ENCODE data around the gene SOX1.

Gene SOX1

DNA sequence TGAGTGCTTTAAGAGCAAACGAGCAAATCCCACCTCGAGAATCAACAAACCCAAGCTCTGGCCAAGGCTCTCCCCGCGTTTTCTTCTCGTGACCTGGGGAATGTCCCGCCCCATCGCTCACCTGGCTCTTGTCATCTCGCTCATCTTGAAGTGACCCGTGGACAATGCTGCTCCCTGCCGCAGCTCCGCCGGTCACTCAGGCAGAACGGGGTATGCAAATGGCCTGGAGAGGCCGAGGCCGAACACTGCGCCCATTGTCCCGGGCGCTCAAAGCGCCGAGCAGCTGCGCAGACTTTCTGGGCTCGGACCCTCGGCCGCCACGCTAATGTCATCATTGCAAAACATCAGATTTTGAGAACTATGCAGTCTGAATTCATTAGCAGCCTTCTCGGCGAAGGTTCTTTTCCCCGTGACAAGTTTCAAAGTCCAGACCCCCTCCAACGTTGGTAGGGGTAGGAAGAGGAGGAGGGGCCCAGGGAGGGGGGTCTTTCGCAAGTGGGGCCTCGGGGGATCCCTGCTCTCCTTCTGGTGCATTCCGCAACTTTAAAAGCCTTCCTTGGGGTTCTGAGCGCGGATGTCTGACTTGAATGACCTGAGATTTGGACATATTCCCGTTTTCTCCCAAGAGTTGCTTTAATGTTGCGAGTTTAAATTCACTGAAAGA is 39.7 kb downstream of the SOX1 start:
- no peak for DNase-seq (ENCODE audit: low read depth in 3 of 3)

DNA sequence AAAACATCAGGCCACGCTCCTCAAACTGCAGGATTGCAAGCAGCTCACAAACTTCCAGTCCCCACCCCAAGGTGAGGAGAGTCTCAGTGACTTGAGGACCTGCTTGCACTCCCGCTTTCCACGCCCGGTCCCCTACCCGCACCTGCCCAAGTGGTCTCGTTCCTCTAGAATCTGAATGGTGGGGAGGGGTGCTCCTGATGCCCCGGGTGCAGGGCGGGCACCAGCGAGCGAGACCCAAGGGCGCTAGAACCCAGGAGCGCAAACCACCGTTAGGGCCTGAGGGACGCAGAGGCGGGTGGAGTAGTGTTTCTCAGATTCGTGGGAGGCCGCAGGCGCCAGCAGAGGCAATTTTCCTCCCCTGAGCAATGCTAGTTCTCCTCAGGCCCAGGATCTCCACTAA is 40.3 kb downstream of the SOX1 start:
- DNase-seq (ENCODE audit: low read depth in 3 of 3) = no peak

DNA sequence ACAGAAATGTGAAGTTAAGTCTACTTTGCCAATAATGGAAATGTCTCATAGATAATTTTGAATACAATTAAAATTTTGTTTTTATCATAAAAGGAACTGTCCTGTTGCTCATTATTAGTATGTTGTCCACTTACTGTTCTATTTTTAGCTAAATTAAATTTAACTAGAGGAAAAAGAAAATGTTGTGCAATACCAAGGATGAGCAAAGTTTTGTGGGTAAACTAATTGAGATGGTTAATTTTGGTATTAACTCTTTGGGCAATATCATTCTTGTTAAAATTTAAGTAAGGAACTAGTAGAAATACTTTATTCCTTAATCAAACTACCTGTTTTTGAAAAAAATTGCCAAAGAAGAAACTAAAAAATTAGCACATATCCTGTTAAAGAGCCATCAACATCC is 43.5 kb downstream of the SOX1 start:
- no peak for DNase-seq (ENCODE audit: low read depth in 3 of 3)

DNA sequence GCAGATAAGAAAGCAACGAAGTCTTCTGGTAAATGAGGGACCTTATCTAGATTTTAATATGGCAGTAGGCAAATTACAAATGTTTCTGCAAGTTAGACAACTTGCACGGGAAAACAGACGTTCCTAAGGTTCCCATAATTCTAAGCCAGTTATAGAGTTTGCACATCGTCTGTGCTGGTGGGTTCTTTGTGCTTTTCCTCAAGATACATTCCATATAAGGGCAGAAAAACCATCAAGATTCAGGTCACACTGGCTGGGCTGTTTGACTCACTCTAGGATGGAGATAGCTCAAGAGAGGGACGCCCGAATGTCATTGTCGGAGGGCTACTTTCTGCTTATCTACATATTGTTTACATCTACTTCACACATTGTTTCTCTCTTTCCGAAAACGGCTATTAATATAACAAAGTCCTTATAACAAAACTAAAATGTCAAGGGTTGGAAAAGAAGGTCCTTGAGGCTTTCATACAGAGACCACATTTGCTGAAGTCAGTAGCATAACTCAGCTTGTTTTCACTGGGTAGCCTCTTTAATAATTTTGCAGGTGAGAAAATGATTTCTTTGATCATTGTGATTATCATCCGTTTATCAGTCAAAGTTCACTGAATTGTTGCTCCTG is 44.4 kb downstream of the SOX1 start:
- no peak for DNase-seq (ENCODE audit: low read depth in 3 of 3)

DNA sequence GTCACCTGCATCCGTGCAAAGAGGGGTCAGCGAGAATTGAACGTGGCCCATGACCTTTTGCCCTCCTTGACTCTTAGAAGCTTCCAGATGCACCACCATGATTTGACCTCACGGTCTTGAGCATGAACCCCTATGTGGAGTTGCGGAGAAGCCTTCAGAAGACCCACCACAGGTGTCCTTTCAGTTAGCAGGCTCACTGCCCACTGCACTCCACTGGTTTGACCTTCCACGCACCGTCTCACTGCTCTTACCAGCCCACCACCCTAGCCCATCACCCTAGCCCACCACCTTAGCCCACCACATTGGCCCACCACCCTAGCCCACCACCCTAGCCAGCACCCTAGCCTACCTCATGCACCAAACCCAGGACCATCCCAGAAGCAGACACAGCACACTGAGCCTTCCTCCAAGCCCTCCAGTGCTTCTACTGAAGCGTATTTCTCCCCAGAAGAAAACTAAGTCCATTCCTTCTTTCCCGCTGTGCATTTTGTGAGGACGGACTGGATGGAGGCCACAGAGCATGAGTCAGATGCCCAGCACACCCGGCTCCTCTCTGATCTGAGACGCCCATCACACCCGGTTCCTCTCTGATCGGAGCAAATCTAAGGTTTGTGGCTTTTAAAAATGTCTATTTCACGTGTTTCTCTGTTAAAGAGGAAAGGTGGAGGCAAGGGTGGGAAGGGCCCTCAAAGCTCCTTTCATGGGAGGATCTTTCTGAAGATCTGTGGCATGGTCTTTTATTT is 45.8 kb downstream of the SOX1 start:
- DNase-seq (ENCODE audit: low read depth in 3 of 3) = no peak

DNA sequence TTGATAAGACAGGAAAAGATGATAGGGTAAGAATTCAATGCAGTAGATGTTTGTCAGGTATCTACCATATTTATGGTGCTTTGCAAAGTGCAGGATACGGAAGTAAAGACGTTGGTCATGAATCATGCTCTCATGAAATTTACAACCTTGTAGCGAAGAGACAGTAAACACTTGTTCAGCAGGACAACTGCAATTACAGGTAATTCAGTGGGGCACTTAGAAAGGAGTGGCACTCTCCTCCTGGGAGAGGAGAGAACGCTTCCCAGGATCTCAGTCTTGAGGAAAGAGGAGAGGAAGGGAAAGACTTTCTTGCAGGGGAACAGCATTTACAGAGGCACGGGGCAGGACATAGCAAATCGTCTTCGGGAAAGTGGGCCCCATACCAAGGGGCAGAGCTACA is 46.4 kb downstream of the SOX1 start:
- no peak for DNase-seq (ENCODE audit: low read depth in 3 of 3)

DNA sequence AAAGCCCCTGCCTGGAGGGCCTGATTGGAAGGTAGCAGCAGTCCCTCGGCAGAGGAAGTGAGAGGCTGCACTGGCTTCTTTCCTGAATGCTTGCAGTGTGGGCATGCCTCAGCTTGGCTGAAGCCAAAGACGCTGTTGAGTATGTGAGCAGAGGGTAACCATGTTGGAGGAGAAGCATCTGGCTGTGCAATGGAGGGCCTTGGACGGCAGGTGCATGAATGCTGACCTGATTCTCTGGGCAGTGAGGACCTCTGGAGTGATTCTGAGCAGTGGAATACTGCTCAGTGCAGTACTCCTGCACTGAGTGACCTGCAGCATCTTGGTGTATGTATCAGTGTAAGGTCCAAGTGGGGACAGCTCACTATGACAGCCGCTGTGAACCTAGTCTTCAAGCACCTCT is 46.9 kb downstream of the SOX1 start:
- no peak for DNase-seq (ENCODE audit: low read depth in 3 of 3)

DNA sequence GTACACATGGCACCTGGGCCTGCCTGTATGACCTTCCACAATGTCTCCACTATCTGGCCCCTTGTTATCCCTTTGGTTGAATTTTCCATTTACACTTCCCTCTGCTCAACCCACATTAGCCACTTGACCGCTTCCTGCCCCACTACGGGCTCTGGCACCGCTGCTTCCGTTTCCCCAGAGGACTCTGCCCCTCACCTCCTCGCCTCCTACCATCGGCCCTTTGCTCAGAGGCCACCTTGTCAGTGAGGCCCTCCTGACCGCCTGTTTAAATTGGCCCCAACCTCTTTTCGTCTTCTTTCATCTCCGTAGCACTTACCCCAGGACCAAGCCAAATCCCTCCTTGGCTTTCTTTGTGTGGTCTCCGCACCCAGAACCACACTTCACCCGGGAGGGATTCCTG is 47.4 kb downstream of the SOX1 start:
- DNase-seq (ENCODE audit: low read depth in 3 of 3) = no peak

DNA sequence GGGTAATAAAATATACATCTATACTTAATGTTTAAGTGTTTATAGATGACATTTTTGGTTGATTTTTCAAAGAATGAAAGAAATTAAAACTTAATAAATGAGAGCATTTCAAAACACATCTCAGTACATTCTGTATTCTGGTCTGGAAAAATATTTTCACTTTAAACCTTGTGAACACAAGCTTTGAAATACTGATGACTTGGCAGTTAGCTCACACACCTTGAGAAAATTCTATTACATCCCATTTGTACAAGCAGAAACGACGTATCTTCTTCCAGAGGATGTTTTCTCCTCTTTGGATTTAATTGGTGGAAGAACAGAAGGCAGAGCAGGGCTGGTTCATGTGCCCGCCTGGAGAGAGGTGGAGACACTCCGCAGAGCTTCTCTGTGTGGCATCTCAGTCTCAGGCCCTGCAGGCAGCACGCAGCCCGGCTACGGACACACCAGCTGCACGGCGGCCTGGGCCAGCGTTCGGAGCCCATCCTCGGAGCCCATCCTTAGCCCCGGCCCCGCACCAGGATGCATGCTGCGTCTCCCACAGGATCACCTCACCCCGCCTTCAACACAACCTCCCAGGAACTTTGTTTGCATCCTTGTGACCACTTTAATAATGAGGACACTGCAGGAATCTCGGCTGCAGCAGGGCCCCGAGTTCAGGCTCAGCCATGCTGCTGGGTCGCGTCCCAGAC is 48.6 kb downstream of the SOX1 start:
- DNase-seq (ENCODE audit: low read depth in 3 of 3) = no peak

DNA sequence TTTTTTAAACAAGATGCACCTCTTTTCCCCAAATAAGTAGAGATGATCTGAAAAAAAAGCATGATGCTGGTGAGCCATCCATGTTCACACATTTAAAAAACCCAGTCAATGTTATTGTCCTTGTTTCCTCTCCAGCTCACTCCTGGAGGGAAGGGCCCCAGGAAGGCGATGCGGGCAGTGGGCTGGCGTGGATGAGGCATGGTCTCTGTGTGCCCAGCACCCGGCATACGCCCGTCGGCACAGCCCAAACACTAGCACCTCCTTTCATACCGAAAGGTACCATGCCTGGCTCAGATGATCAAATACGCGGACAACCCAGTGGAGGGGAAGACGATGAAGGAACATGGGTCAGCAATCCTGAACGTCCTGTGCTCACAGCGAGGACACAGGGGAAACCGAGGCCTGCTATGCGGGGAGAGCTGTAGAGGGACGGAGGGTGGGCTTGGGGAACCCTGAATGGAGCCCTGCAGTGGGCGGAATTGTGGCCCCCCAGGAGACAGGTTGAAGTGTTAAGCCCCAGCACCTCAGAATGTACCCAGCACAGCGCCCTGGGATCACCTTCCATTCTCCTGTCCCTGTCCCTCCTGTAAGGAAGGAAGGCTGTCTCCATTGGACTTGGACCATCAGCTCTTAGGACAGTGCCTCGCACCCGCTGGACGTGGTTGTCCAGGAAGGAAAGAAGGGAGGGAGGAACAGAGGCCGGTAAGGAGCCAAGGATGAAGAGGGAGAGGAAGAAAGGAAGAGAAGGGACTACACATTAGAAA is 49.4 kb downstream of the SOX1 start:
- no peak for DNase-seq (ENCODE audit: low read depth in 3 of 3)

DNA sequence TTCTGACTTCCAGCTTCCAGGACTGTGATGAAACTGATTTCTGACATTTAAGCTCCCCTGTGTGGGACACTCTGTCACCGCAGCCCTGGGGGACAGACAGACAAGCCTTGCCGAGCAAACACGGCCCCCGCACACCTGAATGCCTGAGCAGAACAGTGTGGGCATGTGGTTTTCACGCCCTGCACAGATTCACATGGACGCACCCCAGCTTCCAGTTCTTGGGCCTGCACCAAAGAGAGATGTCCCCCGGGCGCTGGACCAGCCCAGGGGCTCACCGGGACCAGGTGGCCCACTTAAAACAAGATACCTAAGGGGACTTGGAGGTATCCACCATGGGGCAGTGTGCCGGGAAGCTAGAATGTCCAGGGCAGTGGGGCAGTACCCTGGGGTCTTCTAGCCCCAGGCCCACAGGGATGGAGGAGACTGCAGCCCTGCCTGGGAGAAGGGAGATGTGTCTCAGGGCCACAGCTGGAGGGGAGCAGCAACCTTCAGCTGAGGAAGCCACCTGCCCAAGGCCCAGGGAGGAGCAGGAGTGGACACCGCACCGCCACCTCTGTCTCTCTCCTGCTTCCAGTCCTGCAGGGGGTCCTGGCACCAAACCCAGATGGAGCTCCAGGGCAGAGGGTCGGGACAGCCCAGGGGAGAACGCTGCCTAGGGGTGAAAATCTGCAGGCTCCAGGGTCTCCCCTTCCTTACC is 50.5 kb downstream of the SOX1 start:
- no peak for DNase-seq (ENCODE audit: low read depth in 3 of 3)

DNA sequence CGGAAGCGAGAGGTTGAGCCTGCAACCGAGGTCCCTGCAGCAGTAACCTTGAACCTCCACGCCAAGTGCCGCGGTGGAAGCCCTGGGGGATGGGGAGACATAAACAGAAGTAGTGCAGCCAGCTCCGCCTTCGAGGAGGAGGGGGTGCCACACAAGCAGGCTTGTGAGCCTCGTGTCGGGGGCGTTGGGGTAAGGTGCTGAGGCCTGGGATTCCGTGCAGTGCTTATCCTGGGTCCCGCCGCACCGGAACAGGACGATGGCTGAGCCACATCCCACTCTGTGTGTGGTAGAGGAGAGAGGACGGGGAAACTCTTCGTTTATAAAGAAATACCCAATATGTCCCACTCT is 51.0 kb downstream of the SOX1 start:
- DNase-seq (ENCODE audit: low read depth in 3 of 3) = no peak

DNA sequence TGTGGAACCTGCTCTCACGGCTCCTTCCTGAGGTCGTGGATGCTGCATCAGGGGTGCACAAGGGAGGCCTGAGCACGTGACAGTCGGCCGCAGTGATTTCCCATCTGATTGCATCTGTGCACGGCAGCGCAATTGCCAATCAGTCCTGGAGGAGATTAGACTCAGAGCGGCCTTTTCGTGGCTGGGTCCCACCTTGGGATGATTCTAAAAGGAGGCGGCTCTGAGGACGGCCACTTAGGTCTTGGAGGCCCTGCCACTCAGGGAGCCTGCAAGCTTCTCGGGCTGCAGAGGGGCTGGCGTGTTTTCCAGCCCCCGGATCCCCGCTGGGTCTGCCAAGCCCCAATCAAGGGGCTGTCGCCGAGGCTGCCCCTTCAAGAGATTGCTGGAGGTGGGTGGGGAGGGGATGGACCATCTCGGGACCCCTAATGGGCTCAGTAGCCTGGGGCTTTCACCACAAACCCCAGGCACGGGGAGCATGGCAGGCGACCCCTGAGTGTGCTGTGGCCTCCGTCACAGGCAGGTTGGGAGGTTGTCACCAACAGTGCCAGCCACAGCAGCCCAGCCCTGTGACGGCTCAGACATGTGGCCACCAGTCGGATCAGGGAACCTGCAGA is 51.6 kb downstream of the SOX1 start:
- DNase-seq (ENCODE audit: low read depth in 3 of 3) = no peak

DNA sequence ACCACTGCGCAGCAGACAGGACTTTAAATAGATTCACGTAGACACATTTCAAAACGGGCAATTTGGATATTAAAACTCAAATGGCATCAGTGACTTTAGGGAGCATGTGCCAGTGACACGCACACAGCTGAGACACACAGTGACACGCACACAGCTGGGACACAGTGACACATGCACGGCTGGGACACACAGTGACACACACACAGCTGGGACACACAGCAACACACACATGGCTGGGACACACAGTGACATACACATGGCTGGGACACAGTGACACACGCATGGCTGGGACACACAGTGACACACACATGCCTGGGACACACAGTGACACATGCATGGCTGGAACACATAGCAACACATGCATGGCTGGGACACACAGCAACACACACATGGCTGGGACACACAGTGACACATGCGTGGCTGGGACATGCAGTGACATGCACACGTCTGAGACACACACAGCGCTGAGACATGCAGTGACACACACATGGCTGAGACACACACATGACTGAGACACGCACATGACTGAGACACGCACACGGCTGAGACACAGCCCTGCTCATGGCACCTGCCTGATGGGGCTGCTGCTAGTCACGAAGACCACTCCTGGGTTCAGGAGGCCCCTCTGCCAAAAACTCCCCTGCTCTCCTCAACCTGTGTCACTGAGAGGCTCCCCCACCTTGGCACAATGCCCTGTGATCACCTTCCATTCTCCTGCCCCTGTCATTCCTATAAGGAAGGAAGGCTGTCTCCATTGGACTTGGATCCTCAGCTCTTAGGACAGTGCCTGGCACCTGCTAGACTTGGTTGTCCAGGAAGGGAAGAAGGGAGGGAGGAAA is 52.5 kb downstream of the SOX1 start:
- DNase-seq (ENCODE audit: low read depth in 3 of 3) = no peak

DNA sequence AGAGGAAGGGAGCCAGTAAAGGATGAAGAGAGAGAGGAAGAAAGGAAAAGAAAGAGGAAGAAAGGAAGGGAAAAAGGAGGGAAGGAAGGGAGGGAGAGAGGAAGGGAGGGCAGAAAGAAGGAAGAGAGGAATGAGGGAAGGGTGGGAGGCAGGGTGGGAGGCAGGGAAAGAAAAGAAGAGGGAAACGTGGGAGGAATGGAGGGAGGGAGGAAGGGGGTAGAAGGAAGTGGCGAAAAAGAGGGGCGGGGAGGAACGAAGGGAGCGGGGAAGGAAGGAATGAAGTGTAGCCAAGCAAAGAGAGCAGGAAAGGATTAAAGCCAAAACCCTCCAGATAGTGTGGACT is 53.1 kb downstream of the SOX1 start:
- DNase-seq (ENCODE audit: low read depth in 3 of 3) = no peak

Data from stimulated activated CD4-positive, alpha-beta T cell treated with anti-CD3 and anti-CD28 coated beads, TNF-alpha, amount 100 ng/mL, for 48 hours (primary cell).